GM18499 (cell line): ENCODE results near the gene SLC6A9.

Experiments
- ATAC-seq: cut with Tn5 transposase; IDR thresholded peaks from one replicate; pipeline ENCODE4 v1.9.1; 2021; ENCODE audit warnings: moderate number of reproducible peaks; ENCODE audit not compliant: insufficient read depth, unreplicated experiment

The SLC6A9 gene

DNA sequence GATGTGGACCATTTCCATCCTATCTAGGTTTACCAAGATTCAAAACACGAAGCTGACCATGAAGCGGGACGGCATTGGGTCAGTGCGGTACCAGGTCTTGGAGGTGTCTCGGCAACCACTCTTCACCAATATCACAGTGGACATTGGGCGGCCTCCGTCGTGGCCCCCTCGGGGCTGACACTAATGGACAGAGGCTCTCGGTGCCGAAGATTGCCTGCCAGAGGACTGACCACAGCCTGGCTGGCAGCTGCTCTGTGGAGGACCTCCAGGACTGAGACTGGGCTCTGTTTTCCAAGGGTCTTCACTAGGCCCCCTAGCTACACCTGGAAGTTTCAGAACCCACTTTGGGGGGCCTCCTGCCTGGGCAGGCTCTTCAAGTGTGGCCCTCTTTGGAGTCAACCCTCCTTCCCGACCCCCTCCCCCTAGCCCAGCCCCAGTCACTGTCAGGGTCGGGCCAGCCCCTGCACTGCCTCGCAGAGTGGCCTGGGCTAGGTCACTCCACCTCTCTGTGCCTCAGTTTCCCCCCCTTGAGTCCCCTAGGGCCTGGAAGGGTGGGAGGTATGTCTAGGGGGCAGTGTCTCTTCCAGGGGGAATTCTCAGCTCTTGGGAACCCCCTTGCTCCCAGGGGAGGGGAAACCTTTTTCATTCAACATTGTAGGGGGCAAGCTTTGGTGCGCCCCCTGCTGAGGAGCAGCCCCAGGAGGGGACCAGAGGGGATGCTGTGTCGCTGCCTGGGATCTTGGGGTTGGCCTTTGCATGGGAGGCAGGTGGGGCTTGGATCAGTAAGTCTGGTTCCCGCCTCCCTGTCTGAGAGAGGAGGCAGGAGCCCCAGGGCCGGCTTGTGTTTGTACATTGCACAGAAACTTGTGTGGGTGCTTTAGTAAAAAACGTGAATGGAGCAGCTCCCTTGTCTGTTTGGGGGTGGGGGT is 40.7 kb downstream of the SLC6A9 start:
- no peak for ATAC-seq

DNA sequence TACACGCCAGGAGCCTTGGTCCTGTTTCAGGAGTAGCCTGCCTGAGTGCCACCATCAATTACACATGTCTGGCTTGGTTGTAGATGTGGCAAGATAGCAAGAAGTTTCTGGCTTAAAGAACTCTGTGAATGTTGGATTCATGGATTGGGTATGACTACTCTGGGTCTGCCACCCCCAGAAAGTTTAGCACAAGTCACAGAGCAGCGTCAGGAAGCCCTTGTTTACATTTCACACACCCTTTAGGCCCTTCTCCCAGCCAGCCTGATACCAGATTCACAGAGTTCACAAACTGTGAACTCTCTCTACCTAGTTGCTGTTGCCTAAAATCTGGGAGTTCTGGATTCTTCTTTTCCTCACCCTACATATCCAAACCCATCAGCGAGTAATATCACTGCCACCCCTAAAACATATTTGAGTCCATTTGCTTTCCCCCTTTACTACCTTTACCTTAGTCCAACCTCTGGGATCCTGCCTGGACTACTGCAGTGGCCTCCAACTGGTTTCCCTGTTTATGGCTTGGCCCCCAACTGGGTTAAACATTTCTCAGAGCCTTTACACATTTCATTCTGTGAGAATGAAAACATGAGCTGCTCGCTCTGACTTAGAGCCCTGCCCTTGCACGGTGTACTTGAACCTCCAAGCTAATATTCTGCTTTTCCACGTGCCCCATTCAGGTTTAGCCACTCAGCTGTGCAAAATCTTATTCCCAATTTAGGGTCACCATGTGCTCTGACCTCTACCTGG is 43.9 kb downstream of the SLC6A9 start:
- no peak for ATAC-seq

DNA sequence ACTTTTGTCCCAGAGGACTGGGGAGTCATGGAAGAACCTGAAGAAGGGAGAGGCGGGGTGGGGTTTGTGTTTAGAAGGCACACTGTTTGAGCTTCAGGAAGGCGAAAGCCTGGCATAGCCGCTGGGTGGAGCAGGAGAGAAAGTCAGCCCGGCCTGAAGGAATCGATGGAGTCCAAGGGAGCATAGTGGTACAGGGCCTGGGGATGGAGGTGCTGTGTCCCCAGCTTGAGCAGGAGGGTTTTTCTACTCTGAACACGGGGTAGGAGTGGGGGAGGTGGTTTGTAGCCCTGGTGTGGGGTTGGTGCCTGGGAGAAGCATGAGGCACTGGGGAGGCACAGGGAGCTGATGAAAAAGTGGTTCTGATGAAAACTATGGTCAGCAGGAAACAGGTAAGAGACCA is 44.5 kb downstream of the SLC6A9 start:
- ATAC-seq, result no peak

DNA sequence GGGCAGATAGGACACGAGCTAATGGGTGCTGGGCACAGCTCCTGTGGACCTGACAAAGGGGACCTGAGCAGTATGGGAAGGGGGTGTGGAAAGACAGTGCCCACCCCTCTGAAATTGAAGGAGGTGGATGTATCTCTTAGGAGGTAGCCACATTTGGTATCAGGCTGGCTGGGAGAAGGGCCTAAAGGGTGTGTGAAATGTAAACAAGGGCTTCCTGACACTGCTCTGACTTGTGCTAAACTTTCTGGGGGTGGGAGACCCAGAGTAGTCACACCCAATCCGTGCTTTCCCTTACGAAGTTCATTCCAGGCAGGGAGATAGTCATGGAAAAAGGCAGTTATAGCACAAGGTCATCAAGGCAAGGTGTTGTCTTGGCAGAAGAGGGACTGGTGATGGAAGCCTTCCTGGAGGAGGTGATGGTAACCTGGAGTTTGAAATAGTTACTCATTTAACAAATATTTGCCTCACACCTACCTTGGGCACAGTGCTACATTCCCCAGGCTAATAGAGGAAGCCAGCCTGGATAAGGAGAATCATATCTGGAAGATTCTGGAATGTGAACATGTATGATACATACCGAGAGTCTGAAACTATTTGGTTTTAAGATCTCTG is 45.2 kb downstream of the SLC6A9 start:
- no peak for ATAC-seq

DNA sequence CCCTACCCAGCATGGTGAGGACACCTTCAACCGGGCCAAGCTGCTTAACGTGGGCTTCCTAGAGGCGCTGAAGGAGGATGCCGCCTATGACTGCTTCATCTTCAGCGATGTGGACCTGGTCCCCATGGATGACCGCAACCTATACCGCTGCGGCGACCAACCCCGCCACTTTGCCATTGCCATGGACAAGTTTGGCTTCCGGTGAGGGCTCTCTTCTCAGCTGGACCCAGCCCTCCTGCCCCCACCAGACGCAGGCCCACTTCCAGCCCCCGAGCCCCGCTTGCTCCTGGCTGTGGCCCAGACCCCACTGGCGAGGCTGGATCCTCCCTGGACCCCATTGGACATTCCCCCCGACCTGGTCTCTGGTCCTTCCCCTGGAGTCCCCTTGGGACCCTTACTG is 46.4 kb downstream of the SLC6A9 start:
- ATAC-seq, result no peak

DNA sequence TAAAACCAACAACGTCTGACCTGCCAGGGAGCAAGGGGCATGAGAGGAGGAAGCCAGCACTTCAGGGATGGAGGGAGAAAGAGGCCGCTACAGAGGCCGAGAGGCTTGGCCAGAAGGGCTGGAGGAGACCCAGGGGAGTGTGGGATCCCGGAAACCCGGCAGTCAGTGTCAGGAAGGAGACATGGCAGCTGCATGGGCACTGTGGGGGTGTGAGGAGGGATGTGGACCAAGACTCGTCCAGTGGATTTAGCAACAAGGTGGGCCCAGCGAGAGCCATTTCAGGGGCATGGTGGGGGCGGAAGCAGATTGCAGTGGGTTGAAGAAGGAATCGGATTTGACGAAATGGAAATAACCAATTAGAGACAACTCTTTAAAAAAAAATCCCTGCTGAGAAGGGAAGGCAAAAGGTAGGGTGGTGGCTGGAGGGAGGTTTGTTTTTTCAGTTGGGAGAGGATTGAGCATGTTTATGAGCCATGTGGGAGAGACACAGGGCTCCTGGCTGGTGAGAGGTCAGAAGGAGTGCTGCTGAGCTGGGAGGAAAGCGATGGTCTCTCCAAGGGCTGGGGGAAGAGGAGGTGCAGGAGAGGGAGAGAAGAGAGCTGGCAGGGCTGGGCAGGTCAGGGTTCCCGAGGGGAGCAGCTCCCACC is 47.9 kb downstream of the SLC6A9 start:
- no peak for ATAC-seq

DNA sequence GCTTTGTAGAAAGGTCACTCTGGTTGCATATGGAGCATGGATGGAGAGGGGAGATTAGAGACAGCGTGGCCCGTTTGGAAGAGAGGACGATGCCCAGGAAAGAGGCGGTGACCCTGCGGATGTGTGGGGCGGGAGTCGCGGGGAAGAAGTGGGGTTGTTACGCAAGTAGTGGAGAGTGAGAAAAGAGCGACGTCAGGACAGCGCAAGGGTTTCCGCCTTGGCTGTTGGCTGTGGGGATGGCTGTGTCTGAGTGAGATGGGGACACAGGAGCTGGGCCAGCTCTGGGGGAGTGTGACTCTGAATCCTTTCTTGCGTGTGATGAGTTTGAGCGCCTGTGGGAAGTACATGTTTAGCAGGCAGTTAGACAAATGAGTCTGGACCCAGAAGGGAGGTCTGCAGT is 48.5 kb downstream of the SLC6A9 start:
- ATAC-seq, result no peak

DNA sequence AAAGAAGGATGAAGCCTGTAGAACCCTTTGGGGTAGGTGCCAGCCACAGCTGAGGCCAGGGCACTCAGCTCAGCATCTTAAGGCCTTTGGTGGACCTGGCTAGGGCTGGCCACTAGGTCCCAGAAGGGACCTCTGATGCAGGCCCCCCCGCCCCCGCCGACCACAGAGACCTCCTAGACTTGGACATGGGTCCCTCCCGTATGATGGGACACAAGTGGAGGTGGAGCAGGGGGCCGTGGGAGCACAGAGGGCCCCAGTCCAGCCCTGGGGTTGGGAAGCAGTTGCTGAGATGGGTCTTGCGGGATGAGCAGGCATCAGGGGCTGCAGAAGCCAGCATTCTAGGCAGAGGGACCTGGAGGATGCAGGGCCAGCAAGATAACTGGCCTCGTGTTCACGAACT is 49.0 kb downstream of the SLC6A9 start:
- ATAC-seq, result no peak

DNA sequence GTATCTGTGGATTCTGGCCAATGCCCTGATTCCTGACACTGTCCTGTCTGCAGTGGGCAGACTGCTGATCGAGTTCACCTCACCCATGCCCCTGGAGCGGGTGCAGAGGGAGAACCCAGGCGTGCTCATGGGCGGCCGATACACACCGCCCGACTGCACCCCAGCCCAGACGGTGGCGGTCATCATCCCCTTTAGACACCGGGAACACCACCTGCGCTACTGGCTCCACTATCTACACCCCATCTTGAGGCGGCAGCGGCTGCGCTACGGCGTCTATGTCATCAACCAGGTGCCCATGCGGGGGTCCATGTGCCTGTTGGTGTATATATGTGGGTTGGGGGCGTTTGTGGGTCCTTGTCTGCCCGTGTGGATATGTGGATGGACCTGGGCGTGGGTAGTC is 49.6 kb downstream of the SLC6A9 start:
- no peak for ATAC-seq

DNA sequence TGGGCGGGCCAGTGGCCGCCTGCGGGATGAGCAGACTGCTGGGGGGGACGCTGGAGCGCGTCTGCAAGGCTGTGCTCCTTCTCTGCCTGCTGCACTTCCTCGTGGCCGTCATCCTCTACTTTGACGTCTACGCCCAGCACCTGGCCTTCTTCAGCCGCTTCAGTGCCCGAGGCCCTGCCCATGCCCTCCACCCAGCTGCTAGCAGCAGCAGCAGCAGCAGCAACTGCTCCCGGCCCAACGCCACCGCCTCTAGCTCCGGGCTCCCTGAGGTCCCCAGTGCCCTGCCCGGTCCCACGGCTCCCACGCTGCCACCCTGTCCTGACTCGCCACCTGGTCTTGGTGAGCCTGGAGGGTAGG is 50.1 kb downstream of the SLC6A9 start:
- no peak for ATAC-seq

DNA sequence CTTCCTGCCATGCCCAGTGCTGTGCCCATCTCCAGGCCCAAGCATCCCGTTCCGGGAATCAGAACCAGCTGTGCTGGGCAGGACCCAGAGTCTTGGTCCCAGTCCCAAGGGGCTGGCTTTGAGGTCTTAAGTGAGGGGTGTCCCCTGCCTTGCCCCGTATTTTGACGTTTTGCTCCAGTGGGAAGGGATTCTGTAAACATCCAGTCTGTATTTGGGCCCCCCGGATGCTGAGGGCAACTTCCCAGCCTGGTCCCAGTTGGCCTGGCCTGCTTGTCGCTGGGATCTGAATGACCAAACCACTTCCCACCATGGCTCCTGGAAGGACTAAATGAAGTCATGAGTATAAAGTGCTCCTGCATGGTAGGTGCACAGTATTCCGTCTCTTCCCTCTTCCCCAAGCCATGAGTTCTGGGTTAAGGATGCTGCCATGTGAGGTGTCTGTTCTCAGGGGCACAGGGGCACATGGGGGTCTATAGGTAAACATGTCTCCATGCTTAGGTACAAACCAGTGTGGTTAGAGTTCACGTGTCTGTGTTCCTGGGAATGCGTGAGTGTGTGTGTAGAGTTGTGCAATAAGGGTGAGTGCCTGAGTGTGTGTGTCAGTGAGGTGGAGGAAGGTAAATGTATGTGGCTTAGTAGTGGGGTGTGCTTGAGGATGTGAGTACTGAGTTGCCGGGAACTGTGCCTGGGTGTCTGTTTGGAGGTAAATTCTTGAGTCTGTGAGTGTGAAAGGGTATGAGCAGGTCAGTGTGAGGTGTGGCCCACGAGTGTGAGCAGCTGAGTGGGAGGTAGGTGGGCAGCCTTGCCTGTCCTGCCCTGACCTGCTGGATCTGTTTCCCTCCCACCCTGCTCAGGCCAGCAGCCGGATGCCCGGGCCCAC is 50.8 kb downstream of the SLC6A9 start:
- ATAC-seq, result no peak

DNA sequence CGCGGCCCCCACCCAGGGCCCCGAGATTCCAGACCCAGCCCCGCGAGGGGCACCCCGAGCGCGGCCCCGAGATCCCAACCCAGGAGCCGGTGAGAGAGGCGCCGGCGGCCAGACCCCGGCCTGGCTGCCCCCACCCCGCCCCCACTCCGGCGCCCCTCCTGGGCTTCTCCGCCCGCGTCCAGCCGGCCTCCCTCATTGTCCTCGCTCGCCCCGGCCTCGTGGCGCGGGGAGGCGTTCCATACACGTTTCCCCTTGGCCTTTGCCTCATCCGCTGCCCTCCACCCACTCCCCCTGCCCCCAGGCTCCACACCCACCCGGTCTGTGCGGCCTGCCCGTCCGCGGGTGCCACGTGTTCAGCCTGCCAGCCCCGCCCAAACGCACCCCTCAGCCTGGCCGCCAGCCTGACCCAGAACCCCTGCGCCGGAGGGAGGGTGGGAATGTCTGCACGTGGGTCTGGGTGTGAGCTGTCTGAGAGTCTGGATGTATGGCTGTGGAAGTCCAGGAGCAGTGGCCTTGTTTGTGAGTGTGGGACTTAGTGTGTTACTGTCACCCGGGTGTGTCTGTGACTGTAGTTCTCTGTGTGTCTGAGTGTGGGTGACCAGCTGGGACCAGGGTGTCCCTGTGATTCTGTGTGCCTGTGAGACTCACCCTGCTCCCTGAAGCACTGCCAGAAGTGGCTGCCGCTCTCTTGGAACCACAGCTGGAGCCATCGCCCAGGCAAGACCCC is 51.6 kb downstream of the SLC6A9 start:
- no peak for ATAC-seq

DNA sequence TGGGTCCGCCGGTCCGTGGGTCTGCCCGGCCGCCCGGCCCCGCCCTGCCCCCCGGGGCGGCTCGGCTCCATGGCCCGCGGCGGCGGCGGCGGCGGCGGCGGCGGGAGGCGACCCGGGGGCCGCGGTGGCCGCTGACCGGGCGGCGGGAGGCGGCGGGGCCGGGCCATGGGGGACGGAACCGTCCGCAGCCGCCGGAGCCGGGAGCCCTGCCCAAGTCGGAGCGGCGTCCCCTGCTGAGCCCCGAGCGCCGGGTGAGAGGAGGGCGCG is 52.1 kb downstream of the SLC6A9 start:
- no peak for ATAC-seq

DNA sequence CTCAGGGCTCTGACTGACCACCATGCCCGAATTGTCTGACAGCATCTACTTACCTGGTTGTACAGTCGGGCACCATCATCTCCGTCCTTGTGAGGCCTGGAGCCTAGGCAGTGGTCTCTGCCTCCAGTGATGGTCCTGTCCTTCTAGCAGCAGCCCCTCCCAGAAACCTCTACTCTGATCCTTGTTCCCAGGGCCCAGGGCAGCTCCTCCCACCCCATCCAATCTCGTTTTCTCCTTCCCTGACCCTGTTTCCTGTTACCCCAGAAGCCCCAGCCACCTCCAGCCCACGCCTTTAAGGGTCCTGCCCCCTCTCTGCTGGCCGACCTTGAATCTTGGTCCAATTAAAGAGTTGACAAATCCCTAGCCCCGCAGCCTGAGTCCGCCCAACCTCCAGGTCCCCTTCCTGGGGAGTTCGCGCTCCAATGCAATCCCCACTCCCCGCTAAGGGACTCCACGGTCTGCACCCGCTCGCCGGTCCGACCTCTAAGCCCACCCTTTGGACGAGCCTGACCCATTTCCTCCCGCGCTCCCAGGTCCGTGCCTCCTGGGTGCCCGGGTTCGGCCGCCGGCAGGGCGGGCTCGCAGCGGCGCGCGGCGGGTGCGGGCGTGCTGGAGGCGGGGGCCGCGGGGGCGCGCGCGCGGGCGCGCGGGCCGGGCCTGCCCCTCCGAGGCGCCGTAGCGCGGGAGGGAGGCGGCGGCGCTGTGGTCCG is 52.6 kb downstream of the SLC6A9 start, which contains the start of gene B4GALT2:
Gene B4GALT2, plus strand, starts transcription at position 660 of the 710 bp plus-strand sequence. CDS start 1,951 bp downstream, outside the sequence.
- no peak for ATAC-seq

DNA sequence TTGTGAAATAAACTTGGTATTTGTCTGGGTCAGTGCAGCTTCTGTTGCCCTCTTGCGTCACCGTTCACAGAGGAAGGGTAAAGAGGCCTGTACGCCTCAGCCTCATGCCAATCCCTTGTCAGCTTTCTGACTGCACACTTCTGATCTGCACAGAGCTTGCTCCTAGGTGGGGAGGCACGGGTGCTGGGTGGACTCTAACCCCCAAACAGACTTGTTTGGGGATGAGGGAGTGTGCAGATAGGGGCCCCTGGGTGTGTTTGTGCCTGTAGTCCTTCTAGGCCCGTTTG is 53.1 kb downstream of the SLC6A9 start:
- no peak for ATAC-seq

DNA sequence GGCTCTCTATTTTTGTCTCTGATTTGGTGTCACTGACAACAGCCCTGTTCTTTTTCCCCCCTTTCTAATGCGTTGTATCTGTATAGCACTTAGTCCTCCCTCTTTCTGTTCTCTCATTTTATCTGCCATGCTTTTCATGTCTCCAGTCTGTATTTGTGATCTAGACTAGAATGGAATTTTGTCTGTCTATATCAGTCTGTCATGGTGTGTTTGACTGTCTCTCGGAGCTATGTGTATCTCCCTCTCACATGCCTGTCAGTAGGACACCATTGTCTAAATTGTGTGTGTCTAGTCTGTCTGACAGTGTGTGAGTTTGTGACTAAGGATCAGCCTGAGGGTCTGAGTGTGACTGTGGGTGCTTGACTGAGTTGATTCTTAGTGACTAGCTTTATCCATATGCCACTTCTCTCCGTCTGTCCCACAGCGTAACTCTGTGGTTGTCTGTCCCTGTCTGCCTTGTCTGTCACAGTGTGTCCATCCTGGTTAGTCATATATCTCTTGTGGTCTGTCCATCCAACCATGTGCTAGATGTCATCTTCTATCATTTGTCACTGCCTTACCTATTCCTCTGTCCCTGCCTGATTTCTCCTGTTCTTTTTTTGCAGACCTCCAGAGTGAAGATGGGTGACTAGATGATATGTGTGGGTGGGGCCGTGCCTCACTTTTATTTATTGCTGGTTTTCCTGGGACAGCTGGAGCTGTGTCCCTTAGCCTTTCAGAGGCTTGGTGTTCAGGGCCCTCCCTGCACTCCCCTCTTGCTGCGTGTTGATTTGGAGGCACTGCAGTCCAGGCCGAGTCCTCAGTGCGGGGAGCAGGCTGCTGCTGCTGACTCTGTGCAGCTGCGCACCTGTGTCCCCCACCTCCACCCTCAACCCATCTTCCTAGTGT is 53.6 kb downstream of the SLC6A9 start:
- no peak for ATAC-seq

DNA sequence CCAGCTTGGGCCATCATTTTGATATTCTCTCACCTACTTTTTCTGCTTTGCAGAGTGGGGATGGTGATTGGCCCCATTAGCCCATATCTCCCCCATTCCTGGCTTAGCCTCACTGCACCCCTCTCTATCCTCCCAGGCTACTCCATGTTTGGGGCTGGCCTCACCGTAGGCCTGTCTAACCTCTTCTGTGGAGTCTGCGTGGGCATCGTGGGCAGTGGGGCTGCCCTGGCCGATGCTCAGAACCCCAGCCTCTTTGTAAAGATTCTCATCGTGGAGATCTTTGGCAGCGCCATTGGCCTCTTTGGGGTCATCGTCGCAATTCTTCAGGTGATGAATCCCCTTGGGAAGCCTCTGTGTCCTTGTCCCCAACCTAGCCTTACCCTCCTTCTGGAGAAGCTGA is 54.4 kb downstream of the SLC6A9 start:
- ATAC-seq, result no peak

DNA sequence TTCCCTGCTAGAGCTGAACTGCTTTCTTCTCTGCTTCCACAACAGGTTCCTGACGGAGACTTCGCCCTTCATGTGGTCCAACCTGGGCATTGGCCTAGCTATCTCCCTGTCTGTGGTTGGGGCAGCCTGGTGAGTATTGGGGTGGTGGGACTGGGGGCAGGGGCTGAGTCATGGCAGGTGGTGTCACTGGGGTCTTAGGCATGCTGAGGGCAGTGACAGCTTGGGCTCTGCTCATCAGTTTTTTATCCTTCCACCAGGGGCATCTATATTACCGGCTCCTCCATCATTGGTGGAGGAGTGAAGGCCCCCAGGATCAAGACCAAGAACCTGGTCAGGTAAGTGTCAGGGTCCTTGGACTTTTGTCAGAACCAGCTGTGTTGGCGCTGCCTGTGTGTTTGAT is 55.2 kb downstream of the SLC6A9 start:
- ATAC-seq, result no peak
